Coronary artery (tissue), 2 donors: ENCODE results near the gene RFTN1.

ENCODE experiments used
- DNase-seq: peaks from one replicate; pipeline ENCODE4 v3.0.0-alpha.2; 2017; ENCODE audit warnings: low spot score
- H3K27ac ChIP-seq, 2 donors: fragments of 200-600 bp; sonication (generic); one replicate each; pipeline ENCODE4 v1.5.1; 2016 to 2019
- H3K4me3 ChIP-seq: fragments of 200-600 bp; sonication (generic); 2 replicates; pipeline ENCODE4 v1.5.1; 2016; ENCODE audit warnings: mild to moderate bottlenecking, moderate library complexity
- CTCF ChIP-seq: fragments of 200-600 bp; sonication (generic); IDR thresholded peaks from one replicate; pipeline ENCODE4 v1.5.1; 2019; ENCODE audit warnings: antibody characterized with exemption

RFTN1 gene

DNA sequence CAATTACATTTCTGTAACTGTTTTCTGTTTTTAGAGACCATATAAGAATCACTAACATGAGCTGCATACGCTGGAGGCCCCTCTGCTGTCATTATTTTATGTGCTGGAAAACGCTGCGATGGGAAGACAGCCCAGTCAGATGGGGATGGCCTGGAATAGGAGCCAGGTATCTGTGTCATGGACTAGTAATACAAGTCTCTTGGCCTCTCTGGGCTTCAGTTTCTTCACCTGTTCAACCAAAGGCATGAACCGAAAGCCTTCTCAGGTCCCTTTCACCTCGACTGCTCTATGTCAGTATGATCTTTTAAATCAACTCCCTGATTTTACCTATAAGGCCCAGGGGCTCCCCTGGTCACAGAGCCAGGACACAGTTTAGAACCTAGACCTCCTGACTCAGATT, 14.6 kb upstream of the RFTN1 start:
- no peak for TF ChIP-seq CTCF
- no peak for DNase-seq
- no peak overlapping the region for H3K4me3 ChIP-seq
- H3K27ac ChIP-seq, result no peak overlapping the region

DNA sequence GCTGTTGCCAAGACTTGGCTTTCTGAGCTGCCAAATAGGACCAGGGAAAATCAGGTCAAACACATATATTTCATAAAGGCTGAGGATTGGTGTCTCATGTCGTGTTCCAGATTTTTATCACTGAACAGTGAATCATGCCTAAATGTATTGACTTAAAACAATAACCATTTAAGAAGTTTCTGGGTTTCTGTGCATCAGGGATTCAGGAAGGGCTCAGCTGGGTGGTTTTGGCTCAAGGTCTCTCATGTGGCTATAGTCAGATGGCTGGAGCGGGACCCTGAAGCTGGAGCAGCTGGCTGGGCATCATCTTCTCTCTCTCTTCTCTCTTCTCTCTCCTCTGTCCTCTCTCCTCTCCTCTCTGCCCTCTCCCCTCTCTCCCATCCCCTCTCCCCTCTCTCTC, 10.7 kb upstream of the RFTN1 start:
- Histone ChIP-seq H3K27ac (no peak overlapping the region), H3K4me3 (no peak overlapping the region)
- no peak for TF ChIP-seq CTCF
- no peak for DNase-seq

DNA sequence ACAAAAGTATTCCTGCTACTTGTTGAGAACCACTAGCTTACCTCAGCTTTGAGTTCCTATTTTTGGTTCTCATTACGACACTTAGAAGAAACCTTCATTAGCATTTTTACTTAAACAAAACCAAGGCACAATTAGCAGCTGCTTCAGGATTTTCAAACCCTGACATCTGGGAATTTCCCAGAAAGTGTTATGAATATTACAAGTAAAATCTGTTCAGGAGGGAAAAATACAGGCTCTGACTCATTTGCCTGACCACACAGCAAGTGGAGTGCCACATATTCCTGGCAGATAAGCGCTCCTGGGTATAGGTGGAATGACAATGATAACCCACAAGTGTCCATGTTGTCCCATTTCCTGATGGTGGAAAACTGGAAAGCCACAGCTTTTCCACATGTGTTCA, 10.3 kb upstream of the RFTN1 start:
- Histone ChIP-seq H3K27ac (no peak overlapping the region), H3K4me3 (no peak overlapping the region)
- TF ChIP-seq CTCF, result no peak
- no peak for DNase-seq

DNA sequence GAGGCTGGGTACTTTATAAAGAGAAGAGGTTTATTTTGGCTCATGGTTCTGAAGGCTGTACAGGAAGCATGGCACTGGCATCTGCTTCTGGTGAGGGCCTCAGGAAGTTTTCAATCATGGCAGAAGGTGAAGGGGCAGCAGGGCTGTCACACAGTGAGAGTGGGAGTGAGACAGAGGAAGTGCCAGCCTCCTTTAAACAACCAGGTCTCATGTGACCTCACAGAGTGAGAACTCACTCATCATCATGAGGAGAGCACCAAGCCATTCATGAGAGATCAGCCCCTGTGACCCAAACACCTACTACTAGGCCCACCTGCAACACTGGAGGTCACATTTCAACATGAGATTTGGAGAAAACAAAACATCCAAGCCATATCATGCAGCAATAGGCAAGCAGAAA, 9.3 kb upstream of the RFTN1 start:
- Histone ChIP-seq H3K4me3 (no peak overlapping the region), H3K27ac (no peak overlapping the region)
- TF ChIP-seq CTCF, result no peak
- no peak for DNase-seq

- no peak for DNase-seq
- no peak for TF ChIP-seq CTCF
- no peak overlapping the region for H3K4me3 ChIP-seq
- H3K27ac ChIP-seq, result no peak overlapping the region
Observed at GRCh38 chr3:16520970-16521881, 7.7 kb upstream of the RFTN1 start.

GRCh38 chr3:16520241-16520969, 6.9 kb upstream of the RFTN1 start:
- H3K27ac ChIP-seq, result no peak overlapping the region
- DNase-seq, result no peak
- H3K4me3 ChIP-seq, result no peak overlapping the region
- TF ChIP-seq CTCF, result no peak
